Measurements from ENCODE around the gene PRKCH.

- TF ChIP-seq EZH2 (IDR thresholded peaks at IDR 0.05) (no peak), POLR2AphosphoS5 (IDR thresholded peaks at IDR 0.05; ENCODE audit: borderline replicate concordance, low read depth, low read length) (no peak), FOXP2 (optimal IDR thresholded peaks at IDR 0.05; ENCODE audit: control extremely low read depth, extremely low read length, insufficient read depth) (no peak)
Observed at GRCh38 chr14:61416591-61416990, 95.2 kb downstream of the PRKCH start.

Measured in SK-N-MC (cell line).